ENCODE results near the gene NOSIP. TPM values are rescaled to one million over a fixed set of nuclear protein-coding genes. Genes with fewer than 3 reads are reported as not detected.
A peak's percentile ranks its signal among the peaks of the same experiment; 100 is the strongest.

The NOSIP gene
- total and polyA plus RNA-seq, 2 of the 4 experiments (the other 2 are of a cell fraction): 118 to 138 TPM

DNA sequence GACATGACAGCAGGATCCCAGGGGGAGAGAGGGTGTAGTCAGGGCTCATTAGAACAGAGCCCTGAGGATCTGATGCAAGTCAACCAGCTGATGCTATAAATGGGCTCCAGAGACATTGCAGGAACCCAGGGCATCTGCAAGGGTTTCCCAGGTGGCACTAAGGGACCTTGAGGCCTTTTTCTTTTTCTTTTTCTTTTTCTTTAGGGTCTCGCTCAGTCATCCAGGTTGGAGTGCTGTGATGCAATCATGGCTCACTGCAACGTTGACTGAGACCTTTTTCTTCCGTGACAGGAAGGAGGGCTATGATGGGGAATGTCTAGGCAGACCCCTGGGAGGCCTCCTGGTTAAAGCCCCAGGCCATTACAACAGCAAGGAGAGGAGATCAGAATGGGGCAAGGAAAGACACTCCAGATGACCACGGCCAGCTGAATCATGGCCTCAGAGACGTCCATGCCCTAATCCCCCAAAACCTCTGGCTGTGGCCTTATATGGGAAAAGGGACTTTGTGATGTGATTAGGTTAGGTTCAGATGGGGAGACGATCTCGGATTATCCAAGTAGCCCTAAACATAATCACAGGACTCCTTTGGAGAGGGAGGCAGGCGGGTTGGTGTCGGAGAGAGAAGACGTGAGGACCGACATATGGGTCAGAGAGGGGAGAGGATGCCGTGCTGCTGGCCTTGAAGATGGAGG lies 72.4 kb downstream of the NOSIP start:
- dilution Hi-C loops (cut with HindIII; ENCODE audit: low sequenced_read_pairs, unreplicated experiment): no loop called here
- Histone ChIP-seq H3K79me1 (ENCODE audit: low read depth in 1 of 2, low read length in 2 of 2) (no peaks in the 10 kb centered on the region; a peak in 1 of 4 replicates), H3K9ac (ENCODE audit: low read depth, low read length) (no peak overlapping the region)

More for the DNA sequence above, 72.4 kb downstream of the NOSIP start:
- H3K9me3 ChIP-seq (ENCODE audit: control insufficient read depth, insufficient read depth, low read length): no peaks in the 10 kb centered on the region
- H2BK120ac ChIP-seq (ENCODE audit: low read depth, low read length): no peak overlapping the region
- H2BK5ac ChIP-seq (ENCODE audit: low read depth, low read length, poor library complexity, severe bottlenecking): no peak overlapping the region
- no peak overlapping the region for H3K4ac ChIP-seq (ENCODE audit: low read depth, low read length)
- no peaks in the 10 kb centered on the region for H3K27me3 ChIP-seq (ENCODE audit: control insufficient read depth, insufficient read depth, low read length)
- WGBS, 2 experiments (ENCODE audit: extremely low coverage in 2 of 2, insufficient read length in 1 of 2): no CpG with 5 or more reads among the region's 12 CpGs
- H2AK5ac ChIP-seq (ENCODE audit: low read depth, low read length): no peak overlapping the region
- H3K56ac ChIP-seq (ENCODE audit: extremely low read depth, insufficient read depth, low read length): no peak overlapping the region
- ChIA-PET CTCF (no interaction called here), POLR2A (ENCODE audit: unreplicated experiment) (no interaction called here)
- H4K91ac ChIP-seq (ENCODE audit: insufficient read depth, low read depth, low read length): no peak overlapping the region
- H3K4me3 ChIP-seq (ENCODE audit: insufficient read depth, low read depth, low read length): no peak overlapping the region
- H3K18ac ChIP-seq (ENCODE audit: low read depth, low read length): no peak overlapping the region
- TF ChIP-seq CEBPB (IDR thresholded peaks at IDR 0.05; ENCODE audit: low read depth, low read length): peak; percentile 54
- no peak for TF ChIP-seq RFX5 (IDR thresholded peaks at IDR 0.05; ENCODE audit: low read depth, low read length)
- no peak for TF ChIP-seq NFE2L2 (IDR thresholded peaks at IDR 0.05; ENCODE audit: low read depth, low read length)
- no peak for ATAC-seq (ENCODE audit: low read depth)
- no peak overlapping the region for H3K23ac ChIP-seq (ENCODE audit: low read depth, low read length)
- BruUV-seq (replicated peaks): no TSS peak
- peak overlapping the region in 1 of 2 experiments; percentile 34; a peak in 1 of 4 replicates for H4K8ac ChIP-seq (ENCODE audit: low read depth in 2 of 2, low read length in 2 of 2)
- in situ Hi-C loops (cut with MboI; ENCODE audit: low sequenced_read_pairs): no loop called here
- intact Hi-C loops (cut with micrococcal nuclease): no loop called here
- no peak overlapping the region for H3K4me2 ChIP-seq (ENCODE audit: low read depth, low read length)
- no peaks in the 10 kb centered on the region for H3K9me1 ChIP-seq (ENCODE audit: insufficient read depth, low read length)
- no peak overlapping the region for H3K14ac ChIP-seq (replicated peaks; ENCODE audit: low read depth, low read length)
- no peak overlapping the region for H2BK15ac ChIP-seq (ENCODE audit: low read depth, low read length)
- no peak overlapping the region for H4K5ac ChIP-seq (ENCODE audit: low read depth, low read length)
- H4K20me1 ChIP-seq (ENCODE audit: insufficient read depth, low read length): no peaks in the 10 kb centered on the region
- DNase-seq: no peak
- no peak overlapping the region for H3K27ac ChIP-seq (ENCODE audit: insufficient read depth, low read length)
- H2AK9ac ChIP-seq (replicated peaks; ENCODE audit: low read depth, low read length, poor library complexity): no peak overlapping the region
- peaks cover 5% of the 10 kb centered on the region; the same call in 1 of the 2 replicates for H3K4me1 ChIP-seq (ENCODE audit: control insufficient read depth, insufficient read depth, low read length)
- H2BK20ac ChIP-seq (ENCODE audit: low read depth, low read length): no peak overlapping the region
- H3K36me3 ChIP-seq (ENCODE audit: control insufficient read depth, insufficient read depth, low read length): no peaks in the 10 kb centered on the region
- H2AFZ ChIP-seq (replicated peaks; ENCODE audit: low read length, poor library complexity): no peak overlapping the region

Data from IMR-90 (cell line).